HT1080 (cell line): Measurements from ENCODE around the gene MPP7. TPM values are rescaled to one million over a fixed set of nuclear protein-coding genes. Genes with fewer than 3 reads are reported as not detected.
"Not testable (repeated sequence)": the region's sequence is repeated elsewhere in the genome, so short reads cannot be mapped to it uniquely, and the experiment has no call there.

Source experiments
- DNase-seq: peaks from one replicate; pipeline ENCODE4 v3.0.0-alpha.2; 2015; ENCODE audit warnings: low read depth
- polyA plus RNA-seq, 2 experiments: library from polyadenylated mRNA; depleted of rRNA; stranded (reverse); fragments of >200 nt; gene quantifications; 2 replicates each; pipeline ENCODE4 v1.2.3, GENCODE V29; 2015
- total RNA-seq: library from RNA; depleted of rRNA; stranded (reverse); fragments of >200 nt; shearing (Covaris generic); gene quantifications from 2 replicates; pipeline ENCODE4 v1.2.3, GENCODE V29; 2014; rRNA removed

Gene MPP7
- total RNA-seq, result 0.20 and 0.27 TPM in 2 replicates
- polyA plus RNA-seq (2015; cell fraction: cytosol; rRNA removed), result 0.55 and 0.92 TPM in 2 replicates
- 0.28 and 0.49 TPM in 2 replicates for polyA plus RNA-seq (2015; cell fraction: nucleus; rRNA removed)

DNA sequence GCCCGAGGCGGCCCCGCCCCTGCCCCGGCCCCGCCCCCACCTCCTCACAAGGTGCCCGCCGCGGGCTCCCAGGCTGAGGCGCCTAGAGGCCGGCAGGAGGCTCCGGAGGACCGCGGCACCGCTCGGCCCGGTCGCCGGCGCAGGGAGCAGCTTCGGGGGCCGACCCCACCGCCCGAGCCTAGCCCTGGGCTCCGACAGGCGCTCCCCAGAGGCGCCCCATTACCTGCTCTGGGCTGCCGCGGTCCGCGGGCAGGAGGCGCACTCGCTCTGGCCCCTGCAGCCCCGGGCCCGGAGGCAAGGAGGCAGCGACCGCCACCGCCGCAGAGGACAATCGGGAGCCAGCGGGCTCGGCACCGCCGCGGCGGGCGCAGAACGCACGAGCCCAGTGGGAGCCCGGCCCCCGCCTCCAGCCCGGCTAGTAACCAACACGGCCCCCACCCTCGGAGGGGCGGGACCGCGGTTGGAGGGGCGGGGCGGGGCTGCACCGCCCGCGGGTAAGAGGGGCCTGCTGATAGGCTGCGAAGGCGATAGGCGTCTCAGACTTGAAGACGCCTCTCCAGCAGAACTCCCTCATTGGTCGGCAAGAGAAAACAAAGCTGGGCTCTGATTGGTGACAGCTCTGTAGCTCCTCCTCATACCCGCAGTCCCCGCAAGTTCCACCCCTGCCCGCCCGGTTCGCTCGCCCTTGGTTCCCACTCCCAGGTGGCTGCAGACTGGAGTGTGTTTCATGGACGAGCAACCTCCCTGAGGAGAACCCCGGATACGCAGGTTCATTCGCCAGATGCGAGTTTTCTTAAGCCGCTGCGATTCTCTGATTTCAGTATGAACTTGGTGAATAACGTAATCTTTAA lies at the start of gene MPP7:
MPP7 (minus strand) TSS at position 427 of the 851 bp plus-strand sequence. CDS start 64,460 bp downstream, outside the sequence.
- DNase-seq, result peak; percentile 98

DNA sequence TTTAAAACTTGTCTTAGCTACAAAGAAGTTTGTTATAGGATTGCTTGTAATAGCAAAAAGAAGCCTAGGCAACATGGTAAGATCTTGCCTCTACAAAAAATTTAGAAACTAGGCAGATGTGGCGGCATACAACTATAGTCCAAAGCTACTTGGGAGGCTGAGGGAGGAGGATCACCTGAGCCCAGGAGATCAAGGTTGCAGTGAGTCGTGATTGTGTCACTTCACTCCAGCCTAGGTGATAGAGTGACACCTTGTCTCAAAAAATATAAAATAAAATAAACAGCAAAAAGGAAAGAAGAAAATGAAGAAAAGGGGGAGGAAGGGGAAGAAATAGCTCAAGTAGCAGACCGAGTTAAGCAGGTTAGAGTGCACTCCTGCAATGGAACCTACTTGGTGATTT lies 47.0 kb upstream of the MPP7 start:
- DNase-seq, result no peak

DNA sequence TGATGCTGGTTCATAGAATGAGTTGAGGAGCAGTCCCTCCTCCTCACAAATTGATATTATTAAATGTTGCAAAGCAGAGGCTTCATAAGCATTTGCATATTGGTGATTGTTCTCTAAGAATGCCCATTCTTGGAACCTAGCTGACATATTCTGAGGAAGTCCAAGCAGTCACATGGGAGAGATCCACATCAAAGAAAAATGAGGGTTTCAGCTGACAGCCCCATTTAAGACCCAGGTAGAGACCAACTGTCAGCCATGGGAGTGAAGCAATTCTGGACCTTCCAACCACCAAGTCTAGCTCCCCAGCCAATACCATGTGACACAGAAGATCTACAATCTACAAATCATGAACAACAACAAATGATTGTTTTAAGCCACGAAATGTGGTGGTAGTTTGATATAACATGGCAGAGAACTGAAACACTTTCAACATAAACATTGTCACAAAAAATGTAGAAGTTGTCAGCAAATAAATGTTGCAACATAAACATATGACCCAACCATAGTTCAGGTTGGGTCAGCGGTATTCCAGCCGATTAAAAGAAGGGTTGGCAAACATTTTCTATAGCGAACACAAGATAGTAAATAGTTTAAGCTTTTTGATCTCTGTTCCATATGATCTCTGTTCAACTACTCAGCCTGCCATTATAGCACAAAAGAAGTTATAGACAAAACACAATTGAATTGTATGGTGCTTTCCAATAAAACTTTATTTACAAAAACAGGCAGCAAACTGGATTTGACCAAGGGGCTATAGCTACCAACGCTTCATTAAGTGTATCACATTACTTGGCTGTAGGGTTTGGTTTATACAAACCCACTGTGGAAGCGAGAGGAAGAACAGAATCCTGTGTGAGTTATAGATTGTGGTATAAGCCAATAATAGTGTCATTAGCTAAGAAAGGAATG lies 41.4 kb upstream of the MPP7 start:
- no peak for DNase-seq

DNA sequence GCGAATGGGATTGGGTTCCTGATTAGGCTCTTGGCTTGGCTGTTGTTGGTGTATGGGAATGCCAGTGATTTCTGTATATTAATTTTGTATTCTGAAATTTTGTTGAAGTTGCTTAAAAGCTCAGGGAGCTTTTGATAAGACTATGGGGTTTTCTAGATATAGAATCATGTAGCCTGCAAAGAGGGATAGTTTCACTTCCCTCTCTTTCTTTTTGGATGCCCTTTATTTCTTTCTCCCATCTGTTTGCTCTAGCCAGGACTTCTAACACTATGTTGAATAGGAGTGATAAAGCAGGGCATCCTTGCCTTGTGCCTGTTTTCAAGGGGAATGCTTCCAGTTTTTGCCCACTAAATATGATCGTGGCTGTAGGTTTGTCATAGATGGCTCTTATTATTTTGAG lies 40.4 kb upstream of the MPP7 start:
- no peak for DNase-seq

DNA sequence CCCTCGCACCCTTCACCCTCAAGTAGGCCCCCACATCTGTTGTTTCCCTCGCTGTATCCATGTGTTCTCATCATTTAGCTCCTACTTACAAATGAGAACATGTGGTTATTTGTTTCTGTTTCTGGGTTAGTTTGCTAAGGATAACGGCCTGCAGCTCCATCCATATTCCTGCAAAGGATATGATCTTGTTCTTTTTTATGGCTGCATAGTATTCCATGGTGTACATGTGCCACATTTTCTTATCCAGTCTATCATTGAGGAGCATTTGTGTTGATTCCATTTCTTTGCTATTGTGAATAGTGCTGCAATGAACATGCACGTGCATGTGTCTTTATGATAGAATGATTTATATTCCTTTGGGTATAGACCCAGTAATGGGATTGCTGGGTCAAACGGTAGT lies 38.8 kb upstream of the MPP7 start:
- DNase-seq, result not testable (repeated sequence)

DNA sequence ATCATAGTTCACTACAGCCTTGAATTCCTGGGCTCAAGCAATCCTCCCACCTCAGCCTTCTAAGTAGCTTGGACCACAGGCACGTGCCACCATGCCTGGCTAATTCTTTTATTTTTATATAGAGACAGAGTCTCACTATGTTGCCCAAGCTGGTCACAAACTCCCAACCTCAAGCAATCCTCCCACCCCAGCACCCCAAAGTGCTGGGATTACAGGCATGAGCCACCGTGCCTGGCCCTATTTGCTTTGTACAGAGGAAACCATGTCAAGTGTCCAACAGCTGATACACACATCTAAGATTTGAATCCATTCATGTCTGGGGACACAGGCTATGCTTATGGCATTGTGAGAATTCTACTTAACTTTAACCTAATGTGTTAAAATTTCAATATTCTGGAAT lies 29.9 kb upstream of the MPP7 start:
- no peak for DNase-seq

DNA sequence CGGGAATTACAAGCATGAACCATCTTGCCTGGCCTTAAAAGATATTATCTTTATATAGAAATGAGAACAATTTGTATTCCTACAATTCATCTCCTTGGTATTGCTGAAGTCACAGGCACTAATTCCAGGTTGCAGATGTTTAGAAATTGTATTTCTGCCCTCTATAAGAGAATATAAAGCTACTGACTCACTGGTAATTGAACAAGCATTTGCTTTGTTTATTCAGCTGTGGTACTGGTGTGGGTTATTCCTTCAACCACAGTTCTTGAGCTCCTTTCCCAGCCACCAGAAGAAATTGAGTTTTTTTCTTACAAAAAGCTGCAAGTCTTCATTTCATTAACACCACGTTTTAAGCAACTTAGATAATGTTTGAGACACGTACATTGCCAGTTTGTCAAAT lies 29.0 kb upstream of the MPP7 start:
- DNase-seq, result peak; percentile 65

DNA sequence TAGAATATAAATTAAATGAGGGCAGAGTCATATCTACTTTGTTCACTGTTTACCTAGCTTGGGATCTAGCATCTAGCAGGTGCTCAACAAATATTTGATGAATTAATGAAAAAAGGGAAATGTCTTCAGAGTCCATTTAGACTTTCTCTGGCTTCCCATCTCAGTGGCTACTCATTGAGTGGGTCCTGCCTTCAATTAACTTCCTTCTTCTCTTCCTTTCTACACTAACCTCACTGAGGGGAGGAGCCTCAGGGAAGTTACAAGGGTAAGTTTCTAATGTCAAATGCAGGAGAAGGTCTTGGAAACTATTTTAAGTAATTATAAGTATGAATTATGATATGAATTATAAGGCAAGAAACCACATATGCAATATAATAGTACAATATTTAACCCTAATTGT lies 28.2 kb upstream of the MPP7 start:
- DNase-seq, result no peak

DNA sequence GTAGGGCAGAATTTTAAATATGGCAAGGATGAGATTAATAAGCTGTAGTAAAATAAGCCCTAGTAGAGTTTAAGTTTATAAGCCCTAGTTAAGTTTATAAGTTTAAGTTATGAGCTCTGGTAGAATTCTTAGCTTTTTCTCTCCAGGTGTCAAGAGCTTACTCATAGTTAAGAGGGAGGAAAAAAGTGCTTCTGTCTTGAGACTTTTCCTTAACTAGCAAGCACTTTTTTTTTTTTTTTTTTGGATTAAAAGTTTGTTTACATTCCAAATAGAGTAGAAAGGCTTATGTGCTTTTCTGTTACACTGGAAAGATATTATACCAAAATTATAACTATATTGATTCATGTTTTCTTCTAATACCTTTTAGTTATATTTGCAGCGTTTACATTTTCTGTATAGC lies 25.5 kb upstream of the MPP7 start:
- no peak for DNase-seq

DNA sequence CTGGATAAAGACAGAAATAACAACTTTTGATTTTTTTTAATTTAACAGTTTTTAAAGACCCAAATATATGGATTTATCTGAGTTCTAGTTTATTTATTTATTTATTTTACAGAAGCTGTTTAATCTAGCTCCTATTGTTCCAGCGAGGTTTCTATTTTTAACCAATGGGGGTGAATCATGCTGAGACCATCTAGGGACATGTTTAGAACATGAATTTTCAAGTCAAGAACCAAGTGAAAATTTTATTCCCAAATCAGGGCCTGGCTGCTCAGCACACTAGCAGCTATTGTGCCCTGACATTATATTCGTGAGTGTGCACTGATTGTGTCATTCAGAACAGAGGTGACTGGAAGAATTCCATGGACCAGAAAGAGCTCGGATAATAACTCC lies 24.6 kb upstream of the MPP7 start:
- DNase-seq, result peak; percentile 11

DNA sequence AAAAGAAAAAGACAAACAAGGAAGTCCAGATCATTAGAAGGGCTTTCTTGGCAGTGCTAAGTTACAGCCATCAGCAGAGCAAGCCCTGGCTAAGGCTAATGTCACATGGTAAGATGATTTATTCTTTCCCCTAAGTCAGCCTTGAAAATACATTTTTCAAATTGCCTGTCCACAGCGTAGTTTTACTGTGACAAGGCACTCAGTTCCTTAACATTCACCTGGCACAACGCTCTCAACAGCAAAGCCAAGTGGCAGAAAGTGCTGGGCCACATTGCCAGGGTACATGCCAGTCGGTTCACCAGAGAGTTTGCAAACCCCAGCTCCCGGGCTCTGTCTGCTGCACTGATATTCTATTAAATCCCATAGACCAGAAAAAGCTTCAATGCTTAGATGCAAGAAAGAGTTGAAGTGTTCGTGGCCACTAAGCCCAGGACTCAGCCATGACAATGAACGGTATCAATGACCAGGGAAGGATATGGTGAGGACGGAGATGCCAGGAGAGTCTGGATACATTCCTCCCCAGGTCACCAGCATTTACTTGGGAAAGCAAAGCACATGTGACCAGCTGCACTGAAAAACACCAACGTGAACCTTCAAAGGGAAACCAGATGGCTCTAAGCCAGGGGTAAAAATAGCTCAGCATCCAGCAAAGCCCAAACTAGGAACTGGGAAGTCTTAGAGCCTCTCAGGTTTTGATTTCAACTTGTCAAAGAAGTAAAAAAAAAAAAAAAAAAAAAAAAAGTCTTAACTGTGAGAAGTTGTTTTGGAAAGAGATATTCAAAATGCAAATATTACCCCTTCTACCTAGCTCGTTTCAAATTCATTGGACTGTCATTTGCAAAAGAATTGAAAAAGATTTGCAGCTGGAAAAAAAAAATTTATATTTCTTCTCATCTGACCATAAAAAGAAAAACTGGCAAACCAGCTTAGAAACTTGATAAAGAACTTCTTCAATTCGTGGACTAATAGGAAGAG lies 23.9 kb upstream of the MPP7 start:
- DNase-seq, result peak; percentile 25

DNA sequence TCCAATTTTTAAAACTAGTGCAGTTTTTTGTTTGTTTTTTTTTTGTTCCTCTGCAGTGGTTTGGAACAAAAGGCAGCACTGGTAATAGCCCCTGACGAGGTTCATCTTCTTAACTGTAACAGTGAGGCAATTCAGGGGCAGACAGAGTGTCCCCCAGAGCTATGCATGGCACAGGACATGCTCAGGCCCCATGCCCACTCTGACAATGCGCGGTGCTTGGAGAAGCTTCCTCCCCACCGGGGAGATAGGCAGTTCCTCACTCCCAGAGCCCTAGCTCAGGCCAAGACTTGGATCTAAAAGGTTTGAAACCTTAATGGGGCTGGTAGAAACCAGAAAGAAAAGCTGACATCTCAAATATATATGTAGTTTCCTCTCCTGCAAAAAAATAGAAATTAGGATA lies 17.9 kb upstream of the MPP7 start:
- DNase-seq, result no peak

DNA sequence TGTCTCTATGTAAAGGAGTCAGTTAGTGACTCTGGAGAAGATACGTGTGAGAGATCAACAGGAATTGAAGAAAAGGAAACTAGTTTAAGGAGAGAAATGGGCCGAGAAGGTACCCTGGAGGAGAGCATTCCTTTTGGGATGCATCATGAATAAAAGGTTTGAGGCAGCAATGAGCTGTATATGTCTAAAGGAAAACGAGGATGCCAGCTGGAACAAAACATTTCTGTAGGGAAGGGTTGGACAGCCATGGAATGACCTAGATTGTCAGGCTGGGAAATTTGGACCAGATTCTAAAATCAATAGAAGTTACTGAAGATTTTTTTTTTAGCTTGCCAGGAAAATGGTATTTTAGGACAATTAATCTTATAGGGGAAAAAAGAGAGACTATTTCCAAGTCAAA lies 17.2 kb upstream of the MPP7 start:
- DNase-seq, result no peak

DNA sequence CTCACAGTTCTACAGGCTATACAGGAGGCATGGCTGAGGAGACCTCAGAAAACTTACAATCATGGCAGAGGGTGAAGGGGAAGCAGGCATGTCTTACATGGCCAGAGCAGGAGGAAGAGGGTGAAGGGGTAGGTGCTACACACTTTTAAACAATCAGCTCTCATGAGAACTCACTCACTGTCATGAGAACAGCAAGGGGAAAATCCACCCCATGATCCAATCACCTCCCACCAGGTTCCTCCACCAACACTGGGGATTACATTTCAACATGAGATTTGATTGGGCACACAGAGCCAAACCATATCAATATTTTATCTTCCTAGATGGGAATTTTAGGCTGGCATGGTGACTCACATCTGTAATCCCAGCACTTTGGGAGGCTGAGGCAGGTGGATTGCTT lies 16.2 kb upstream of the MPP7 start:
- DNase-seq, result not testable (repeated sequence)

DNA sequence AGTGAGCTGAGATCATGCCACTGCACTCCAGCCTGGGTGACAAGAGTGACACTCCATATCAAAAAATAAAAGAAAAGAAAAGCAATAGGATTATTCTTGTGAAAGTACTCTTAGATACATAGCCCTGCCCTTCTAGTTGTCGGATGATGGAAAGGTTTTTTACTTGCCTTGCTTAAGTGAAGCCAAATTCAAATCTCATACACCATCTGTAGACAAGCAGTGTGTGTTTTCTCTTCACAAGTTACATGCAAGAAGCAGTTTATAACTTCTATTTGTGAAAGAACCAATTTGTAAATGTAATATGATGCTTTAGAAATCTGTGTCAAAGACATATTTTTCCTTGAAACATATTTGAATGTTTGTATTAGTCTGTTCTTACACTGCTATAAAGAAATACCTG lies 15.8 kb upstream of the MPP7 start:
- no peak for DNase-seq

DNA sequence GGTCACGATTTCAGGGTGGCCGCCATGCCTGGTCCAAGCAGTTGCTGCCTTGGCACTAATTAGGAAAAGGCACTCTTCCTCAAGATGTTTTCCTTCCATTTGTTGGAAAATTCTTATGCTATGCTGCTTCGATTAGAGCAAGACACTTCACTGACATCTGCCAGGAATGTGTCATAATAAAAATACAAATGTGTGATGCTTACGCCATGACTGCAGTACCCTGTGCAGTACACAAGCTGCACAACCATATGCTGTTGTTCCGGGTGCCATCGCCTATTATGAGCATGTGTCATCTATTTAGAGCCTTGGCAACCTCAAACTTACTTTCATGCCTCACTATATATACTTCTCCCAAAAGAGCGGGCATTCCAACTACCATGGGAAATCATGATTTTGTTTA lies 14.9 kb upstream of the MPP7 start:
- no peak for DNase-seq

DNA sequence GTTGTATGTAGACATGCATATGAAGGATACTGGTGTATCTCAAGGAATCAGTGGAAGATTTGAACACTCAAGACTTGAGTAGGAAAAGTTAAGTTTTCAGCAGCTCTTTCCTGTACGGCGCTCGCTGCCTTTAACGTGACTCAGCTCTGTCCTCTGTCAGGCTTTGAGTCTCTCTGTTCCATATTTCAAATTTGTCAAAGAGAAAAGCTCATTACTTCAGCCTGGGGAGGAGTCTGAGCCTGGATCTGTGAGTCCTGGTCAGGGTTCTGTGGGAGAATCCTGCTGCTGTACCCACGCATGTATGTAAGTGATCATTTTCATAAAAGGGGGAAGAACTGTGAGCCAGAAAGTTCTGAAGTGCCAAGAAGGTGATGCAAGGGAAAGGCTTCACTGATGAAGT lies 13.8 kb upstream of the MPP7 start:
- DNase-seq, result no peak

DNA sequence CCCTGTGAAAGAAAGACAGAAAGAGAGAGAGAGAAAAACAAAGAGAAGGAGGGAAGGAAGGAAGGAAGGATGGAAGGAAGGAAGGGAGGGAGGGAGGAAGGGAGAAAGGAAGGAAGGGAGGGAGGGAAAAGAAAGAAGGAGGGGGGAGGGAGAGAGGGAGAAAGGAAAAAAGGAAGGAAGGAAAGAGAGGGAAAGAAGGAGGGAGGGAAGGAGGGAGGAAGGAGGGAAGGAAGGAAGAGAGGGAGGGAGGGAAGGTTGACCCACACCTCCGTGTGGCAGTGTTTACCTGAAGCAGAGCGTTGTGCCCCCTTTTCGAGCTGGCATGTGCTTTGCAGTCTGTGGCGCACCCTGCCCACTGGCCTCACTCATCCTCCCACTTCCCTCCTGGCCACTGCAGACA lies 12.3 kb upstream of the MPP7 start:
- no peak for DNase-seq

DNA sequence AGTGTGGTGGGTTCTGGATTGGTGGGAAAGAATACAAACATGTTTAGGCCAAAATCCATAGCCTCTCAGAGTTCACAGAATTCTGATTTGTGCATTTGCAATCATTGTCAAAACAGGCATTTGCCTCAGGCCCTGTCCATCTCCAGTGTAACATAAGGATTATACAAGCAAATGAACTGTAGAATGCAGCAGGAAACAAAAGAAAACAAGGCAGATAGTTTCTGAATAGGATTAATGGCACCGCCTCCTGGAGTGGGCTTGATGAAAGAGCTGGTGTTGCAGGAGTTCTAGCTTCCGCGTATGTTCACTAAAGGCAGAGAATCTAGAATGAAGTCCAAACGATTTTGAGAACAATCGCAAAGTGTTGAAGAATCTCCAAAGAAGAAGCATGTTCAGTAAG lies 11.3 kb upstream of the MPP7 start:
- DNase-seq, result no peak

DNA sequence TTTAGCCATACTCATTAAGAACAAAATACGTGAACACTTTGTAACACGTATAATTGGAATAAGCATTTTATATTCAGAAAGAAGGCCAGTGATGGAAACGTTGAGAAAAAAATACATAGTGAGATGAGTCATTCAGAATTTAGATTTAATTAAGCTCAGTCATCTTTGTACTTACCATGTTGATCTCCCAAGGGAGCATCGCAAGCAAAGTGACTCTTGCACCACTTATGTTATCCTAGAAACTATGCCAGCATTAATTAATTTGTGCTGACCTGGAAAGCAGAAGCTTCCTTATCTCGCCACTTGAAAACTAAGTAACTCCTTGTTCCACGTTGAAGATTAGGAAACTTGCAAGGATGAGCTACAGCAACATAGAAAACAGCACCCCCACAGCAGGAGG lies 9.7 kb upstream of the MPP7 start:
- DNase-seq, result no peak

DNA sequence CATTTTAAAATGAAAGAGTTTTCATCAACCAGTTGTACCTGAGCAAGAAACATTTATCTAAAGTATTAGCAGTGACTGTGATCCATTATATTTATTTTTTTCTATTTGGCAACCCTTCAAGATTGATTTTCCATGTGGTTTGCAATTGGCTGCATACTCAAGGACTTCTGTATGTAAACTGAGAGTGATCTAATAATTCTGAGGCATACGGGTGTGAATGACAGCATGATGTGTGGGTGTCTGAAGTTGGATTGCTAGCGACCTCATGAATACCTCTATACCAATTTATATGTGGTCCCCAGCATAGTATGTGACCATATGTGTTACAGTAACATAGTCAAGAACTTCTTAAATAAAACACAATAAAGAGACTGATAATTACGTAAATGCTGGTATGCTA lies 8.2 kb upstream of the MPP7 start:
- DNase-seq, result no peak
